ENCODE results near the gene GRIN2A.

- TF ChIP-seq EZH2phosphoT487 (IDR thresholded peaks at IDR 0.05; ENCODE audit: low read length) = no peak
- TF ChIP-seq, protein P1, sequence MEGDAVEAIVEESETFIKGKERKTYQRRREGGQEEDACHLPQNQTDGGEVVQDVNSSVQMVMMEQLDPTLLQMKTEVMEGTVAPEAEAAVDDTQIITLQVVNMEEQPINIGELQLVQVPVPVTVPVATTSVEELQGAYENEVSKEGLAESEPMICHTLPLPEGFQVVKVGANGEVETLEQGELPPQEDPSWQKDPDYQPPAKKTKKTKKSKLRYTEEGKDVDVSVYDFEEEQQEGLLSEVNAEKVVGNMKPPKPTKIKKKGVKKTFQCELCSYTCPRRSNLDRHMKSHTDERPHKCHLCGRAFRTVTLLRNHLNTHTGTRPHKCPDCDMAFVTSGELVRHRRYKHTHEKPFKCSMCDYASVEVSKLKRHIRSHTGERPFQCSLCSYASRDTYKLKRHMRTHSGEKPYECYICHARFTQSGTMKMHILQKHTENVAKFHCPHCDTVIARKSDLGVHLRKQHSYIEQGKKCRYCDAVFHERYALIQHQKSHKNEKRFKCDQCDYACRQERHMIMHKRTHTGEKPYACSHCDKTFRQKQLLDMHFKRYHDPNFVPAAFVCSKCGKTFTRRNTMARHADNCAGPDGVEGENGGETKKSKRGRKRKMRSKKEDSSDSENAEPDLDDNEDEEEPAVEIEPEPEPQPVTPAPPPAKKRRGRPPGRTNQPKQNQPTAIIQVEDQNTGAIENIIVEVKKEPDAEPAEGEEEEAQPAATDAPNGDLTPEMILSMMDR (IDR thresholded peaks at IDR 0.05; ENCODE audit: low read length) = no peak
Measured at GRCh38 chr16:10113248-10113647, 69.0 kb downstream of the GRIN2A start.
